Right ventricle myocardium superior (tissue), 1 donor: Measurements from ENCODE around the gene SYNPO. TPM values are rescaled to one million over a fixed set of nuclear protein-coding genes. Genes with fewer than 3 reads are reported as not detected.

Experiments
- ATAC-seq: fragments of 200-7000 bp; cut with Tn5 transposase; one replicate; pipeline ENCODE4 v1.9.1; 2020; ENCODE audit warnings: mild to moderate bottlenecking; ENCODE audit not compliant: poor library complexity
- DNase-seq: peaks from one replicate; pipeline ENCODE4 v3.0.0-alpha.2; 2020
- intact Hi-C: fragments of 100-400 bp; cut with DNase I; formaldehyde crosslinking; loops from one replicate; pipeline ENCODE4 v1.11.2; 2022
- total RNA-seq: library from RNA; stranded (reverse); fragmentation: NEBNext Ultra II Directional; extraction: Animal tissue kit (Norgen Biotek cat#: 25700); gene quantifications from one replicate; pipeline ENCODE4 v1.2.1, GENCODE V29; 2021
- donor health status: DM: no; HTN: yes; CAD: no; lungs with severe emphysema.

Gene SYNPO
- total RNA-seq, 1 donor from 2014 or later = 645 TPM

DNA sequence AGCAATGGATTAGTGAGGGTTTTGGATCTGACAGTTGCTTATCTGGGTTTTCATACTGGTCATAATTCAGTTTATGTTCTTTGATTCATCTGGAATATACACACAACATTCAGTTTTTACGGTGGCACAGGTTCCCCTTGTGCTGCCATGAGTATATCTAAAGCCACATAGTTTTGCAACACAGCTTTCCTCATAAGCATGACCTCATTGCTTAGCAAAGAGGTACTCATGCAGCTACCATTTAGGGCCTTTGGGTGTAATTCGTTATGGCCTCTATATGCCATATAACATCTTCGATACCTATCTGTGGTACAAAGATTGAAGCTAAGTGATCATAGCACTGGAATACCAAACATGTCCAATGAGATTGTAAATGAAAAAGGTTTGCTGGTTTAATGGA is 63.3 kb downstream of the SYNPO start:
- intact Hi-C loops = no loop called here
- ATAC-seq (no peak), DNase-seq (no peak)

DNA sequence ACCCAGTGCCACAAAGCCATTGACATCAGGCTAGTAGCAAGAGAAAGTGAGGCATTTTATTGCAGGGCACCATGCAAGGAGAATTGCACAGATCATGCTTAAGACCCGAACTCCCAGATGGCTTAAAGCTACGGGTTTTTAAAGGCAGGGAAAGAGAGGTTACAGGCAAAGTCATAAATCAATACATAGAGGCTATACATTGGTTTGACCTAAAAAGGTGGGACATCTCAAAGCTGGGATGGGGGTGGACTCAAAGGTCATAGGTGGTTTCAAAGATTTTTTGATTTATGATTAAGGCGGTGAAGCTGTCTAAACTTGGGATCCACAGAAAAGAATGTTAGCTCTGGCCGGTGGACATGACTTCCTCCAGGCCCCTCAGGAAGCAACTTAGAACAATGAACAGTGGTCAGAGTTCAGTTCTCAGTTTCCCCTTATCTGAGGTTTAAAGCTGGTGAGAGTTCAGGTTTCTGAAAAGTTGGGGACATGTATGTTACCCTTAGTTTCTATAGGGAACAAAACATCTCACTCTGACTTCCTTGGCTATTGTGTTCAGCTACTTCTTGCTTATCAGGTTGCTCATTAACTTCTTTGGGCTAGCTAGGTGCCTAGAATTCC is 66.4 kb downstream of the SYNPO start:
- ATAC-seq (no peak), DNase-seq (no peak)
- intact Hi-C loops = no loop called here

Other genes starting within 250 kb of the SYNPO start
- 263 TPM for gene CD74, start 227.8 kb upstream of the SYNPO start, total RNA-seq
- 1,133 TPM for gene RPS14, start 190.9 kb upstream of the SYNPO start, total RNA-seq
- gene NDST1, start 132.5 kb upstream of the SYNPO start, total RNA-seq = 50.8 TPM
- 4.0 TPM for gene MYOZ3, start 20.6 kb downstream of the SYNPO start, total RNA-seq
- 26.9 TPM for gene RBM22, start 60.4 kb downstream of the SYNPO start, total RNA-seq
- gene DCTN4, start 118.4 kb downstream of the SYNPO start, total RNA-seq = 45.2 TPM
- 15.6 TPM for gene SMIM3, start 138.1 kb downstream of the SYNPO start, total RNA-seq
- not detected for gene IRGM, start 205.9 kb downstream of the SYNPO start, total RNA-seq